ENCODE data around the gene GASK1A.

The GASK1A gene

GRCh38 chr3:43054754-43055153, 75.6 kb downstream of the GASK1A start:
- peaks cover 17% of the 10 kb centered on the region for H3K36me3 Mint-ChIP-seq (ENCODE audit: low read depth)
- TF ChIP-seq, protein P1, sequence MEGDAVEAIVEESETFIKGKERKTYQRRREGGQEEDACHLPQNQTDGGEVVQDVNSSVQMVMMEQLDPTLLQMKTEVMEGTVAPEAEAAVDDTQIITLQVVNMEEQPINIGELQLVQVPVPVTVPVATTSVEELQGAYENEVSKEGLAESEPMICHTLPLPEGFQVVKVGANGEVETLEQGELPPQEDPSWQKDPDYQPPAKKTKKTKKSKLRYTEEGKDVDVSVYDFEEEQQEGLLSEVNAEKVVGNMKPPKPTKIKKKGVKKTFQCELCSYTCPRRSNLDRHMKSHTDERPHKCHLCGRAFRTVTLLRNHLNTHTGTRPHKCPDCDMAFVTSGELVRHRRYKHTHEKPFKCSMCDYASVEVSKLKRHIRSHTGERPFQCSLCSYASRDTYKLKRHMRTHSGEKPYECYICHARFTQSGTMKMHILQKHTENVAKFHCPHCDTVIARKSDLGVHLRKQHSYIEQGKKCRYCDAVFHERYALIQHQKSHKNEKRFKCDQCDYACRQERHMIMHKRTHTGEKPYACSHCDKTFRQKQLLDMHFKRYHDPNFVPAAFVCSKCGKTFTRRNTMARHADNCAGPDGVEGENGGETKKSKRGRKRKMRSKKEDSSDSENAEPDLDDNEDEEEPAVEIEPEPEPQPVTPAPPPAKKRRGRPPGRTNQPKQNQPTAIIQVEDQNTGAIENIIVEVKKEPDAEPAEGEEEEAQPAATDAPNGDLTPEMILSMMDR (IDR thresholded peaks at IDR 0.05): no peak
- H3K4me1 Mint-ChIP-seq: peaks cover 8% of the 10 kb centered on the region
- no peak for DNase-seq
- H3K4me3 Mint-ChIP-seq: no peak overlapping the region
- no peak overlapping the region for H3K27ac Mint-ChIP-seq
- H3K9me3 Mint-ChIP-seq: peaks cover 32% of the 10 kb centered on the region
- peaks cover 14% of the 10 kb centered on the region for H3K27me3 Mint-ChIP-seq (ENCODE audit: low read depth, poor library complexity)

DNA sequence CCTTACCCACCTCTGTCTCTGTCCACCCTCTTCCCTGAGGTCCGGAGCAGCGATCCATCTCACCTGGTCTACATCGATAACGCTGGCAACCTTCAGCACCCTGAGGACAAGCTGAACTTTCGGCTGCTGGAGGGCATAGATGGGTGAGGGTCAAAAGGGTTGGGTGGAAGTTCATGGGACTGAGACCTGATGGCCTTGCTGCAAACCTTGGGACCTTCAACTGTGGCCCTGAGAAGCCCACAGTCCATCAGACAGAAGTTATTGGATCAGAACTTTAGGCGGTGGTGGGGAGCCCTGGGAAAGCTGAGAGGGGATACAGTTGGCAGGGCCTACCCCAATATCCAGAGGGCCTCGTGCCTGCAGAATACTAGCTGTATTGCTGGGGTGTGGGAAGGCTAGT, 76.3 kb downstream of the GASK1A start:
- peaks cover 14% of the 10 kb centered on the region for H3K27me3 Mint-ChIP-seq (ENCODE audit: low read depth, poor library complexity)
- peaks cover 12% of the 10 kb centered on the region for H3K4me1 Mint-ChIP-seq
- TF ChIP-seq, protein P1 (IDR thresholded peaks at IDR 0.05): no peak
- no peak for DNase-seq
- H3K36me3 Mint-ChIP-seq (ENCODE audit: low read depth): peaks cover 13% of the 10 kb centered on the region
- no peak overlapping the region for H3K27ac Mint-ChIP-seq
- H3K9me3 Mint-ChIP-seq: peaks cover 25% of the 10 kb centered on the region
- H3K4me3 Mint-ChIP-seq: no peak overlapping the region

GRCh38 chr3:43055806-43056770, 77.0 kb downstream of the GASK1A start:
- Mint-ChIP-seq H3K9me3 (peaks cover 19% of the 10 kb centered on the region), H3K27me3 (ENCODE audit: low read depth, poor library complexity) (peaks cover 11% of the 10 kb centered on the region), H3K4me3 (no peak overlapping the region), H3K4me1 (peaks cover 13% of the 10 kb centered on the region), H3K36me3 (ENCODE audit: low read depth) (peaks cover 6% of the 10 kb centered on the region), H3K27ac (no peak overlapping the region)
- TF ChIP-seq, protein P1 (IDR thresholded peaks at IDR 0.05): no peak
- DNase-seq: no peak

- H3K36me3 Mint-ChIP-seq (ENCODE audit: low read depth): peaks cover 4% of the 10 kb centered on the region
- H3K27ac Mint-ChIP-seq: no peak overlapping the region
- H3K4me1 Mint-ChIP-seq: peaks cover 17% of the 10 kb centered on the region
- peaks cover 6% of the 10 kb centered on the region for H3K9me3 Mint-ChIP-seq
- H3K27me3 Mint-ChIP-seq (ENCODE audit: low read depth, poor library complexity): peaks cover 3% of the 10 kb centered on the region
- DNase-seq: no peak
- H3K4me3 Mint-ChIP-seq: no peak overlapping the region
- TF ChIP-seq, protein P1 (IDR thresholded peaks at IDR 0.05): no peak
These were observed 80.3 kb downstream of the GASK1A start for GRCh38 chr3:43059456-43059855.

DNA sequence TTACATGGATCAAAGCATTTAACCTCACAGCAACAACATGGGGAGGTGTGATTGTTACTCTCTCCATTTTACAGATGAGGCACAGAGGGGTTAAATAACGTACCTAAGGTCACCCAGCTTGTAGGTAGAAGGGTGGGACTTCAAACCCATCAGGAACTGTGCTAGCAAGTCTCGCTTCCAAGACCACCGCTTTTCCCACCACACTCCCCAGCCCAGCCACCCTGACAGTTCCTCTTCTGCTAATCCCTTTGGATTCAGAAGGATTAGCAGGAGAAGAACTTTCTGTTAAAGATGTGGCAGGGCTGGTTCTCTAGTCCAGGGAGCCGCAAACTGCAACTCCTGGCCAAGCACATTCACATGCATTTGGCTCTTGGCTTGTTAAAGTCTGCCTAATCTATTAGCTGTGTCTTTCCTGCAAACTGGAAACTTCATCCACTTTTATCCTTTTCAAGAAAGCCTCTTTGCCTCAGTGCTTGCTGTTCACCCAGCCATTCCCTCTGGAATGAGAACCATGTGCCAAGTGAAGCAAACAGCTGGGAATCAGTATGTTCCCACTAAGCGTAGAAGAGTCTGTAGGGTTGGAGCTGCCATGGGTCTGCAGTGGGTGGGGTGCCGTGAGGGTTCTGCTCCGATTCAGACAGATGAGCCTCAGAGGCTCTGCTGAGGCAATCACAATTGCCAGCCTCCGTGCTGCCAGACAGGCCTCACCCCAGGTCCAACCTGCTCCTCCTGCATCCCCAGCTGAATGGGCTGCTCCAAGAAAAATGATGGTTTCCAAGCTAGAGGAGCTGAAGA, 82.2 kb downstream of the GASK1A start:
- peaks cover 3% of the 10 kb centered on the region for H3K27me3 Mint-ChIP-seq (ENCODE audit: low read depth, poor library complexity)
- TF ChIP-seq, protein P1 (IDR thresholded peaks at IDR 0.05): no peak
- peaks cover 7% of the 10 kb centered on the region for H3K36me3 Mint-ChIP-seq (ENCODE audit: low read depth)
- no peak for DNase-seq
- H3K9me3 Mint-ChIP-seq: peaks cover 10% of the 10 kb centered on the region
- H3K4me3 Mint-ChIP-seq: no peak overlapping the region
- H3K4me1 Mint-ChIP-seq: peaks cover 21% of the 10 kb centered on the region
- no peak overlapping the region for H3K27ac Mint-ChIP-seq

All from nephron progenitor cell (in vitro differentiated cells).